ENCODE results near the gene OTOF.

The OTOF gene

GRCh38 chr2:26438526-26438925 lies 39.4 kb downstream of the OTOF start:
- Histone ChIP-seq H3K9ac (no peak overlapping the region), H3K4me1 (no peaks in the 10 kb centered on the region), H3K27me3 (ENCODE audit: control insufficient read depth, insufficient read depth, low read length) (no peaks in the 10 kb centered on the region), H3K36me3 (ENCODE audit: control insufficient read depth, insufficient read depth, low read length) (no peaks in the 10 kb centered on the region), H3K9me3 (ENCODE audit: control insufficient read depth, low read length) (no peaks in the 10 kb centered on the region), H2AFZ (no peak overlapping the region), H3K4me2 (ENCODE audit: low read length) (no peak overlapping the region), H3K79me2 (no peaks in the 10 kb centered on the region), H3K27ac (no peak overlapping the region), H3K4me3 (ENCODE audit: low read depth, low read length) (no peak overlapping the region)
- no peak for TF ChIP-seq CTCF (IDR thresholded peaks at IDR 0.05)

GRCh38 chr2:26435106-26435505 lies 42.8 kb downstream of the OTOF start:
- no peaks in the 10 kb centered on the region for H3K79me2 ChIP-seq
- H2AFZ ChIP-seq, result no peak overlapping the region
- H3K9ac ChIP-seq, result no peak overlapping the region
- no peaks in the 10 kb centered on the region for H3K36me3 ChIP-seq (ENCODE audit: control insufficient read depth, insufficient read depth, low read length)
- no peak overlapping the region for H3K27ac ChIP-seq
- no peak overlapping the region for H3K4me2 ChIP-seq (ENCODE audit: low read length)
- no peaks in the 10 kb centered on the region for H3K27me3 ChIP-seq (ENCODE audit: control insufficient read depth, insufficient read depth, low read length)
- H3K4me3 ChIP-seq (ENCODE audit: low read depth, low read length), result no peak overlapping the region
- H3K9me3 ChIP-seq (ENCODE audit: control insufficient read depth, low read length), result no peaks in the 10 kb centered on the region
- no peaks in the 10 kb centered on the region for H3K4me1 ChIP-seq
- no peak for TF ChIP-seq CTCF (IDR thresholded peaks at IDR 0.05)

GRCh38 chr2:26432859-26433258 lies 45.1 kb downstream of the OTOF start:
- no peak for TF ChIP-seq CTCF (IDR thresholded peaks at IDR 0.05)
- Histone ChIP-seq H3K4me2 (ENCODE audit: low read length) (no peak overlapping the region), H3K9ac (no peak overlapping the region), H3K9me3 (ENCODE audit: control insufficient read depth, low read length) (no peaks in the 10 kb centered on the region), H2AFZ (no peak overlapping the region), H3K36me3 (ENCODE audit: control insufficient read depth, insufficient read depth, low read length) (no peaks in the 10 kb centered on the region), H3K27ac (no peak overlapping the region), H3K4me3 (ENCODE audit: low read depth, low read length) (no peak overlapping the region), H3K4me1 (no peaks in the 10 kb centered on the region), H3K79me2 (no peaks in the 10 kb centered on the region), H3K27me3 (ENCODE audit: control insufficient read depth, insufficient read depth, low read length) (no peaks in the 10 kb centered on the region)

GRCh38 chr2:26432363-26432762 lies 45.6 kb downstream of the OTOF start:
- no peak for TF ChIP-seq CTCF (IDR thresholded peaks at IDR 0.05)
- Histone ChIP-seq H2AFZ (no peak overlapping the region), H3K9me3 (ENCODE audit: control insufficient read depth, low read length) (no peaks in the 10 kb centered on the region), H3K4me1 (no peaks in the 10 kb centered on the region), H3K4me3 (ENCODE audit: low read depth, low read length) (no peak overlapping the region), H3K27ac (no peak overlapping the region), H3K79me2 (no peaks in the 10 kb centered on the region), H3K36me3 (ENCODE audit: control insufficient read depth, insufficient read depth, low read length) (no peaks in the 10 kb centered on the region), H3K9ac (no peak overlapping the region), H3K27me3 (ENCODE audit: control insufficient read depth, insufficient read depth, low read length) (no peaks in the 10 kb centered on the region), H3K4me2 (ENCODE audit: low read length) (no peak overlapping the region)

- no peak for TF ChIP-seq CTCF (IDR thresholded peaks at IDR 0.05)
These were observed 47.1 kb downstream of the OTOF start for GRCh38 chr2:26430826-26431225.

More at GRCh38 chr2:26430826-26431225, 47.1 kb downstream of the OTOF start:
- H3K4me2 ChIP-seq (ENCODE audit: low read length), result no peak overlapping the region
- no peaks in the 10 kb centered on the region for H3K79me2 ChIP-seq
- H2AFZ ChIP-seq, result no peak overlapping the region
- H3K27me3 ChIP-seq (ENCODE audit: control insufficient read depth, insufficient read depth, low read length), result no peaks in the 10 kb centered on the region
- no peaks in the 10 kb centered on the region for H3K36me3 ChIP-seq (ENCODE audit: control insufficient read depth, insufficient read depth, low read length)
- no peak overlapping the region for H3K9ac ChIP-seq
- H3K4me1 ChIP-seq, result no peaks in the 10 kb centered on the region
- H3K4me3 ChIP-seq (ENCODE audit: low read depth, low read length), result no peak overlapping the region
- H3K27ac ChIP-seq, result no peak overlapping the region
- no peaks in the 10 kb centered on the region for H3K9me3 ChIP-seq (ENCODE audit: control insufficient read depth, low read length)
